HepG2 (cell line): ENCODE data around the gene SLC25A14. TPM values are rescaled to one million over a fixed set of nuclear protein-coding genes. Genes with fewer than 3 reads are reported as not detected.
"Not testable (repeated sequence)": the region's sequence is repeated elsewhere in the genome, so short reads cannot be mapped to it uniquely, and the experiment has no call there.

Experiments used
- ATAC-seq: fragments of 200-7000 bp; cut with Tn5 transposase; 3 replicates; pipeline ENCODE4 v1.9.1; 2020; ENCODE audit warnings: mild to moderate bottlenecking, moderate library complexity
- BruUV-seq: library from RNA; stranded (reverse); fragments of 400-500 nt; replicated peaks from 2 replicates; lab custom pipeline; 2021; lab: Mats Ljungman, UMichigan
- CTCF ChIA-PET: fragments of 300-600 bp; formaldehyde crosslinking; extraction: SDS; loops from one replicate; lab custom pipeline; 2021; ENCODE audit warnings: low total read pairs, inconsistent platforms, low intra/inter-chr PET ratio; lab: Yijun Ruan, JAX
- POLR2A ChIA-PET: fragments of 350-600 bp; sonication (Branson Sonifier 250); formaldehyde crosslinking; loops from one replicate; lab custom pipeline; 2020; ENCODE audit warnings: antibody characterized with exemption, inconsistent platforms; lab: Yijun Ruan, JAX
- DNase-seq: peaks from one replicate; pipeline ENCODE4 v3.0.0-alpha.2; 2015; ENCODE audit warnings: low spot score
- FAIRE-seq: peaks from 3 replicates; lab custom pipeline; 2011; peaks lifted over from hg19 to GRCh38; lab: Jason Lieb, UNC
- H2AFZ ChIP-seq: one replicate; pipeline ENCODE4 v1.6.1; 2011; ENCODE audit warnings: low read length, inconsistent platforms
- H3K27ac ChIP-seq: fragments of 300-600 bp; 3 replicates; pipeline ENCODE4 v1.8.0; 2011; ENCODE audit warnings: mixed run types, mild to moderate bottlenecking, mixed read lengths, low read length, inconsistent platforms; ENCODE audit not compliant: insufficient read depth; ENCODE audit errors: extremely low read length
- H3K27me3 ChIP-seq, 2 experiments: fragments of 200-600 bp in 1 of 2; 2 replicates in 1 of 2; 3 replicates in 1 of 2; pipeline versions ENCODE4 v1.6.0 to v1.8.0; 2011; ENCODE audit warnings: low read length in 2 of 2, mild to moderate bottlenecking in 2 of 2, moderate library complexity in 2 of 2, inconsistent platforms in 1 of 2; ENCODE audit not compliant: insufficient read depth in 2 of 2, control insufficient read depth in 1 of 2
- H3K36me3 ChIP-seq, 2 experiments: fragments of 200-600 bp in 1 of 2; replicated peaks in 1 of 2; 2 replicates in 1 of 2; 3 replicates in 1 of 2; pipeline versions ENCODE4 v1.5.1 to v1.8.0; 2011; ENCODE audit warnings: low read length in 2 of 2, inconsistent platforms in 1 of 2; ENCODE audit not compliant: insufficient read depth in 2 of 2, control insufficient read depth in 1 of 2
- H3K4me1 ChIP-seq: 2 replicates; pipeline ENCODE4 v1.5.1; 2012; ENCODE audit warnings: low read length, inconsistent platforms; ENCODE audit not compliant: insufficient read depth
- H3K4me2 ChIP-seq: 2 replicates; pipeline ENCODE4 v1.6.0; 2011; ENCODE audit warnings: low read depth, low read length, inconsistent platforms
- H3K4me3 ChIP-seq, 3 experiments: fragments of 200-600 bp in 1 of 3; sonication (generic), shearing (Covaris generic) in 1 of 3; replicated peaks in 1 of 3; 2 replicates each; pipeline ENCODE4 v1.5.1; 2011 to 2016; ENCODE audit warnings: low read length in 3 of 3, inconsistent platforms in 2 of 3, low read depth in 2 of 3, mild to moderate bottlenecking in 2 of 3, control low read depth in 1 of 3, mixed read lengths in 1 of 3; ENCODE audit not compliant: insufficient read depth in 1 of 3
- H3K79me2 ChIP-seq: one replicate; pipeline ENCODE4 v1.6.1; 2011; ENCODE audit warnings: low read length, inconsistent platforms; ENCODE audit not compliant: insufficient read depth
- H3K9ac ChIP-seq: 2 replicates; pipeline ENCODE4 v1.6.0; 2011; ENCODE audit warnings: mild to moderate bottlenecking, low read depth, low read length, inconsistent platforms; ENCODE audit not compliant: insufficient read depth
- H3K9me3 ChIP-seq: 2 replicates; pipeline ENCODE4 v1.5.1; 2012; ENCODE audit warnings: mild to moderate bottlenecking, low read length
- H4K20me1 ChIP-seq: 2 replicates; pipeline ENCODE4 v1.6.0; 2011; ENCODE audit warnings: inconsistent platforms, mild to moderate bottlenecking, low read length, moderate library complexity; ENCODE audit not compliant: insufficient read depth
- ATM ChIP-seq: fragments of 450-650 bp; IDR thresholded peaks from 2 replicates; pipeline ENCODE4 v1.7.1; 2017; ENCODE audit warnings: mild to moderate bottlenecking, borderline replicate concordance
- CBFB ChIP-seq: sonication (generic); formaldehyde crosslinking; IDR thresholded peaks from 2 replicates; pipeline ENCODE4 v1.4.0; 2020; ENCODE audit warnings: missing genetic modification reagents
- CC2D1A ChIP-seq: sonication (generic); formaldehyde crosslinking; IDR thresholded peaks from 2 replicates; pipeline ENCODE4 v1.8.1; 2023; ENCODE audit warnings: mild to moderate bottlenecking, missing genetic modification reagents
- FOSL1 ChIP-seq: sonication (generic); formaldehyde crosslinking; IDR thresholded peaks from 2 replicates; pipeline ENCODE4 v1.9.0; 2021; ENCODE audit warnings: missing genetic modification reagents, borderline replicate concordance
- GATAD1 ChIP-seq: IDR thresholded peaks from 2 replicates; pipeline ENCODE4 v1.6.1; 2016; ENCODE audit warnings: missing genetic modification reagents, missing compliant biosample characterization
- HNF4G ChIP-seq, 2 experiments: sonication (generic) in 1 of 2; formaldehyde crosslinking in 1 of 2; IDR thresholded peaks; 2 replicates each; pipeline versions ENCODE4 v1.4.0 to v1.6.1; 2011 to 2020; ENCODE audit warnings: borderline replicate concordance in 2 of 2, low read depth in 2 of 2, mild to moderate bottlenecking in 2 of 2, low read length in 1 of 2, missing genetic modification reagents in 1 of 2, moderate library complexity in 1 of 2
- MAFF ChIP-seq: IDR thresholded peaks from 2 replicates; pipeline ENCODE4 v1.6.1; 2011; ENCODE audit warnings: low read depth, low read length, improper control_type of control experiment
- NFKB2 ChIP-seq: sonication (generic); formaldehyde crosslinking; IDR thresholded peaks from 2 replicates; pipeline ENCODE4 v1.4.0; 2020; ENCODE audit warnings: missing genetic modification reagents, borderline replicate concordance
- SP4 ChIP-seq: sonication (generic); formaldehyde crosslinking; IDR thresholded peaks from 2 replicates; pipeline ENCODE4 v1.8.1; 2023; ENCODE audit warnings: mild to moderate bottlenecking, missing genetic modification reagents
- ZNF138 ChIP-seq: sonication (generic); formaldehyde crosslinking; IDR thresholded peaks from 2 replicates; pipeline ENCODE4 v1.5.0; 2020; ENCODE audit warnings: mild to moderate bottlenecking, low read depth, missing genetic modification reagents
- ZNF652 ChIP-seq: IDR thresholded peaks from 2 replicates; pipeline ENCODE4 v1.6.1; 2016; ENCODE audit warnings: low read depth, borderline replicate concordance
- ZNF790 ChIP-seq: sonication (generic); formaldehyde crosslinking; IDR thresholded peaks from 2 replicates; pipeline ENCODE4 v1.8.0; 2022; ENCODE audit warnings: missing genetic modification reagents, mild to moderate bottlenecking, borderline replicate concordance
- WGBS: methylation state at CpG from one replicate; pipeline ENCODE4 v1.1.6; 2017; ENCODE audit warnings: low lambda C conversion rate; 5-methylcytosine and 5-hydroxymethylcytosine counted together
- in situ Hi-C: cut with HindIII; loops from 2 replicates; pipeline ENCODE4 v1.10.0; 2017; ENCODE audit warnings: low pct_unique_long_range_greater_than_20kb; ENCODE audit not compliant: extremely low pct_ligation_motif_present
- intact Hi-C: fragments of 100-400 bp; cut with micrococcal nuclease; formaldehyde crosslinking; loops from one replicate; pipeline ENCODE4 v1.10.0; 2022; ENCODE audit not compliant: unreplicated experiment
- polyA plus RNA-seq, 8 experiments: library from polyadenylated mRNA; depleted of rRNA in 3 of 8; stranded (reverse) in 7 of 8; unstranded in 1 of 8; fragments of >200 nt; fragmentation: Illumina TruSeq in 4 of 8; extraction: Trizol in 4 of 8; gene quantifications; 2 replicates each; pipeline versions ENCODE4 v1.2.1 to v1.2.3, GENCODE V29; 2011 to 2016; ENCODE audit warnings: low read depth in 4 of 8, missing spikeins in 1 of 8, mixed read lengths in 1 of 8; ENCODE audit not compliant: insufficient read depth in 1 of 8
- total RNA-seq, 5 experiments: library from RNA; depleted of rRNA; stranded (reverse); fragments of >200 nt; fragmentation: Illumina TruSeq; extraction: Trizol; gene quantifications; 2 replicates each; pipeline ENCODE4 v1.2.3, GENCODE V29; 2016; ENCODE audit warnings: low read depth in 1 of 5
- TF ChIP-seq, protein P1 (sequence below): sonication (generic); formaldehyde crosslinking; IDR thresholded peaks from 2 replicates; pipeline ENCODE4 v1.4.0; 2020; ENCODE audit warnings: missing genetic modification reagents
- TF ChIP-seq, protein P2 (sequence below): sonication (generic); formaldehyde crosslinking; conservative IDR thresholded peaks from 2 replicates; pipeline ENCODE4 v1.8.0; 2022; ENCODE audit warnings: missing genetic modification reagents

Gene SLC25A14
- total and polyA plus RNA-seq, 2 of the 13 experiments (the other 11 are each of a cell fraction or from before 2014, with no cell fraction given): 14.0 to 15.6 TPM

DNA sequence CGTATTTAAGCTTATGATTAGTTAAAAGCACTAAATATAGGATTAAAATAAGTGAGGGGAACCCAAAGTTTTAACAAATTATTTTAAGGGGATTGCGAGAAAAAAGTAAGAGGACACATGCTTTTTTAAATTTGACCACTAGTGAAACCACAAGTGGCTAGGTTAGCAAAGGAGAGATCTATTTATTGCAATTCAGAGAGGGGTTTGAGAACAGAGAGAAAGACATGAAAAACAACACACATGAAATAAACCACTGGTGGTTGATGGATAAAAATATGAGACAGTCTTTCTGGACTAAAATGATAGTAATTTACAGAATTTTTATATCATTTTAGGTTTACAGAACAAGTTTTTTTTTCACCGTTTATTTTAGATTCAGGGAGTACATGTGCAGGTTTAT, 11.8 kb downstream of the SLC25A14 start:
- no peaks in the 10 kb centered on the region for H3K27me3 ChIP-seq
- H3K4me2 ChIP-seq: no peak overlapping the region
- ATAC-seq (no peak), FAIRE-seq (no peak), DNase-seq (no peak)
- in situ Hi-C loops (no loop called here), intact Hi-C loops (no loop called here)
- BruUV-seq: no TSS peak
- H4K20me1 ChIP-seq: no peaks in the 10 kb centered on the region
- WGBS: 95% methylated on average over 3 of the region's 3 CpGs
- no peak overlapping the region for H3K4me3 ChIP-seq
- no peaks in the 10 kb centered on the region for H3K9me3 ChIP-seq
- no peaks in the 10 kb centered on the region for H3K4me1 ChIP-seq
- H3K79me2 ChIP-seq: no peaks in the 10 kb centered on the region
- H3K9ac ChIP-seq: no peak overlapping the region
- H2AFZ ChIP-seq: no peak overlapping the region
- H3K36me3 ChIP-seq: no peaks in the 10 kb centered on the region
- TF ChIP-seq CC2D1A (CRISPR knock-in tag) (no peak), MAFF (no peak), ZNF790 (CRISPR knock-in tag) (no peak), SP4 (CRISPR knock-in tag) (no peak), ATM (no peak), FOSL1 (CRISPR knock-in tag) (no peak), ZNF652 (CRISPR knock-in tag) (no peak), HNF4G (IDR thresholded peaks at IDR 0.05; ENCODE audit: borderline replicate concordance, low read depth, low read length) (no peak), HNF4G (CRISPR knock-in tag; IDR thresholded peaks at IDR 0.05; ENCODE audit: borderline replicate concordance, low read depth) (no peak), CBFB (CRISPR knock-in tag) (no peak), GATAD1 (CRISPR knock-in tag) (no peak), NFKB2 (CRISPR knock-in tag) (no peak), ZNF138 (no peak)
- TF ChIP-seq, protein P1, sequence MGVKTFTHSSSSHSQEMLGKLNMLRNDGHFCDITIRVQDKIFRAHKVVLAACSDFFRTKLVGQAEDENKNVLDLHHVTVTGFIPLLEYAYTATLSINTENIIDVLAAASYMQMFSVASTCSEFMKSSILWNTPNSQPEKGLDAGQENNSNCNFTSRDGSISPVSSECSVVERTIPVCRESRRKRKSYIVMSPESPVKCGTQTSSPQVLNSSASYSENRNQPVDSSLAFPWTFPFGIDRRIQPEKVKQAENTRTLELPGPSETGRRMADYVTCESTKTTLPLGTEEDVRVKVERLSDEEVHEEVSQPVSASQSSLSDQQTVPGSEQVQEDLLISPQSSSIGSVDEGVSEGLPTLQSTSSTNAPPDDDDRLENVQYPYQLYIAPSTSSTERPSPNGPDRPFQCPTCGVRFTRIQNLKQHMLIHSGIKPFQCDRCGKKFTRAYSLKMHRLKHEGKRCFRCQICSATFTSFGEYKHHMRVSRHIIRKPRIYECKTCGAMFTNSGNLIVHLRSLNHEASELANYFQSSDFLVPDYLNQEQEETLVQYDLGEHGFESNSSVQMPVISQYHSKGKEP (CRISPR knock-in tag): no peak
- TF ChIP-seq, protein P2, sequence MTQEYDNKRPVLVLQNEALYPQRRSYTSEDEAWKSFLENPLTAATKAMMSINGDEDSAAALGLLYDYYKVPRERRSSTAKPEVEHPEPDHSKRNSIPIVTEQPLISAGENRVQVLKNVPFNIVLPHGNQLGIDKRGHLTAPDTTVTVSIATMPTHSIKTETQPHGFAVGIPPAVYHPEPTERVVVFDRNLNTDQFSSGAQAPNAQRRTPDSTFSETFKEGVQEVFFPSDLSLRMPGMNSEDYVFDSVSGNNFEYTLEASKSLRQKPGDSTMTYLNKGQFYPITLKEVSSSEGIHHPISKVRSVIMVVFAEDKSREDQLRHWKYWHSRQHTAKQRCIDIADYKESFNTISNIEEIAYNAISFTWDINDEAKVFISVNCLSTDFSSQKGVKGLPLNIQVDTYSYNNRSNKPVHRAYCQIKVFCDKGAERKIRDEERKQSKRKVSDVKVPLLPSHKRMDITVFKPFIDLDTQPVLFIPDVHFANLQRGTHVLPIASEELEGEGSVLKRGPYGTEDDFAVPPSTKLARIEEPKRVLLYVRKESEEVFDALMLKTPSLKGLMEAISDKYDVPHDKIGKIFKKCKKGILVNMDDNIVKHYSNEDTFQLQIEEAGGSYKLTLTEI (CRISPR knock-in tag): no peak
- H3K27ac ChIP-seq: no peak overlapping the region
- ChIA-PET CTCF (no interaction called here), POLR2A (no interaction called here)

GRCh38 chrX:130352050-130352449, 12.3 kb downstream of the SLC25A14 start:
- H3K4me2 ChIP-seq, intact Hi-C loops, H3K27me3 ChIP-seq, H3K4me1 ChIP-seq, H2AFZ ChIP-seq, POLR2A ChIA-PET, CTCF ChIA-PET, H3K79me2 ChIP-seq, DNase-seq, H3K36me3 ChIP-seq, H3K9ac ChIP-seq, H4K20me1 ChIP-seq, H3K4me3 ChIP-seq, FAIRE-seq, H3K27ac ChIP-seq, BruUV-seq, H3K9me3 ChIP-seq, ATAC-seq, in situ Hi-C loops: not testable (repeated sequence)
- WGBS: 73% methylated on average over 1 of the region's 1 CpG
